Heart left ventricle (tissue), 13 donors: ENCODE results near the gene ABTB2.

Experiments used
- CTCF ChIP-seq, 12 donors: fragments of 200-600 bp; sonication (generic) in 4 of 12; IDR thresholded peaks; one replicate each; pipeline versions ENCODE4 v1.5.0 to v1.8.0; 2018 to 2022; ENCODE audit warnings: antibody characterized with exemption in 12 of 12, mild to moderate bottlenecking in 5 of 12
- POLR2A ChIP-seq, 2 donors: fragments of 450-650 bp; IDR thresholded peaks; one replicate each; pipeline ENCODE4 v1.6.1; 2017; ENCODE audit warnings: antibody characterized with exemption in 2 of 2, mild to moderate bottlenecking in 2 of 2, moderate library complexity in 2 of 2
- donor health status: ischemic (EF 13 %, LVEDD 7.1; RV severe dilation, severe dysfunction).
- donor health status: DM: no; HTN: yes; CAD: no.
- donor health status: DM: no; HTN: no; CAD: no.
- donor health status: ischemic (EF 25% LVEDD 6.9; RV normal size, moderate dysfunction).
- donor health status: ischemic (EF 25% LVEDD 5.7; RV mildly dilated, moderate dysfunction).
- donor health status: ischemic (EF 35%, LVEDD 5.7; RV mildly dilated, moderate dysfunction).
- donor health status: nonischemic (EF 11% LVEDD 7.7; RV severe dilation, severe dysfunction).
- donor health status: DM: yes; HTN: yes; CAD: no.
- donor health status: PGD.
- donor health status: ischemic (EF 29% LVEDD 5.4; RV normal size, mild dysfunction).
- donor health status: nonischemic (EF 23%, LVEDD 6.1; RV moderate dilation, normal function).

DNA sequence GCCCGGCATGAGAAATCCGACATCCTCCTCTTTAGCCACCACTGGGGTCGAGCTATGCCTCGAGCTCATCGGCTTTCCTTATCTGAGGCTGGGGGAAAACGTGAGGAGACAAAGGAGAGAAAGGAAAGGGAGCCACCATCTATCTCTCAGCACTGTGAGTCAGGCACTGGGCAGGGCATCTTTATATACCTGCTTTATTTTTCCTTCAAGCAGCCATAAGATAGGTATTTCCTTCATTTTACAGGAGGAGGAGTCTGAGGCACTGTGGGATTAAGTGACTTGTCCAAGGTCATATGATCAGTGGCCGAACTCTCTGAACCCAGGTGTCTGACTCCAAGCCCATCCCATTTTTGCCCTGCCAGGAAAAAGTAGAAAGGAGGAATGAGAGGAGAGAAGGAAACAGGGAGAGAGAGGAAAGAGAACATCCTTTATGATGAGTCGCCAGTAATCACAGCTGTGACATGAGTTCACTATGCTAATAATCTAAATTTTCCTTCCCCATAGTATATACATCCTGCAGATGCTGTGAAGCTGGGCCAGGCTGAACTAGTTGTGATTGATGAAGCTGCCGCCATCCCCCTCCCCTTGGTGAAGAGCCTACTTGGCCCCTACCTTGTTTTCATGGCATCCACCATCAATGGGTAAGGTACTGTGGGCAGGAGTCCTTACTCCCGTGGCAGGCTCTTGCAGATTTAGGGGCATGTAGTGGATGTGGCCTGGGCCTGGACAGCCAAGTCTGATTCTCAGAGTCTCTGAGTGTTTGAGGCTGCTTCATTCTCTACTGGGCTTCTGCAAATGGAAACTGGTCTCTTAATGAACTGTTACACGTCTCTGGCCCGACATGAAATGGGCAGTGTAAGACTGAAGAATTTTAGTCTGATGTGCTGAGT lies 230.6 kb downstream of the ABTB2 start:
- no peak for TF ChIP-seq POLR2A (IDR thresholded peaks at IDR 0.05)
- TF ChIP-seq CTCF (IDR thresholded peaks at IDR 0.05), result no peak
